SK-N-SH (cell line): ENCODE measurements around the gene FRYL. TPM values are rescaled to one million over a fixed set of nuclear protein-coding genes. Genes with fewer than 3 reads are reported as not detected.

ENCODE experiments used
- CTCF ChIA-PET: fragments of 300-600, 350-600 bp; formaldehyde crosslinking; extraction: SDS; loops from one replicate; lab custom pipeline; 2021; lab: Yijun Ruan, JAX
- POLR2A ChIA-PET: fragments of 350-600 bp; sonication (Branson Sonifier 250); formaldehyde crosslinking; extraction: SDS; loops from one replicate; lab custom pipeline; 2020; ENCODE audit warnings: antibody characterized with exemption, inconsistent platforms; lab: Yijun Ruan, JAX
- DNase-seq: peaks from one replicate; pipeline ENCODE4 v3.0.0; 2012
- H2AFZ ChIP-seq: fragments of 200-600 bp; sonication (generic); 2 replicates; pipeline ENCODE4 v1.8.1; 2016; ENCODE audit warnings: antibody characterized with exemption, mild to moderate bottlenecking, low read depth
- H3F3A ChIP-seq: fragments of 200-600 bp; sonication (generic); replicated peaks from 2 replicates; pipeline ENCODE3; 2016; ENCODE audit warnings: antibody characterized with exemption, mild to moderate bottlenecking; ENCODE audit not compliant: insufficient read depth
- H3K27ac ChIP-seq, 2 experiments: fragments of 200-500 bp in 1 of 2; fragments of 200-600 bp in 1 of 2; sonication (Bioruptor generic) in 1 of 2; sonication (generic), shearing (Covaris generic) in 1 of 2; 2 replicates each; pipeline versions ENCODE4 v1.5.1 to v1.6.1; 2014 to 2016; ENCODE audit warnings: low read depth in 2 of 2, inconsistent platforms in 1 of 2, low read length in 1 of 2, mild to moderate bottlenecking in 1 of 2, mixed read lengths in 1 of 2
- H3K27me3 ChIP-seq: fragments of 200-600 bp; sonication (generic), shearing (Covaris generic); 2 replicates; pipeline ENCODE4 v1.6.1; 2016; ENCODE audit warnings: mixed run types; ENCODE audit not compliant: insufficient read depth
- H3K36me3 ChIP-seq, 2 experiments: fragments of 200-500 bp in 1 of 2; fragments of 200-600 bp in 1 of 2; sonication (Bioruptor generic) in 1 of 2; sonication (generic) in 1 of 2; replicated peaks in 1 of 2; 2 replicates each; pipeline versions ENCODE3 to v1.5.1; 2014 to 2016; ENCODE audit warnings: low read length in 1 of 2, mild to moderate bottlenecking in 1 of 2; ENCODE audit not compliant: insufficient read depth in 2 of 2, control insufficient read depth in 1 of 2
- H3K4me1 ChIP-seq, 2 experiments: fragments of 200-500 bp in 1 of 2; fragments of 200-600 bp in 1 of 2; sonication (Bioruptor generic) in 1 of 2; sonication (generic), shearing (Covaris generic) in 1 of 2; 2 replicates each; pipeline versions ENCODE4 v1.5.1 to v1.6.1; 2014 to 2016; ENCODE audit warnings: low read depth in 1 of 2, low read length in 1 of 2, mixed run types in 1 of 2; ENCODE audit not compliant: insufficient read depth in 2 of 2, control insufficient read depth in 1 of 2
- H3K4me2 ChIP-seq: fragments of 200-600 bp; sonication (generic), shearing (Covaris generic); 2 replicates; pipeline ENCODE4 v1.6.1; 2017; ENCODE audit warnings: mixed run types
- H3K4me3 ChIP-seq, 2 experiments: fragments of 200-500 bp in 1 of 2; fragments of 200-600 bp in 1 of 2; sonication (Bioruptor generic) in 1 of 2; sonication (generic), shearing (Covaris generic) in 1 of 2; 2 replicates each; pipeline versions ENCODE4 v1.5.1 to v1.8.1; 2014 to 2016; ENCODE audit warnings: low read depth in 2 of 2, inconsistent platforms in 1 of 2, low read length in 1 of 2, mild to moderate bottlenecking in 1 of 2, mixed read lengths in 1 of 2, moderate library complexity in 1 of 2
- H3K79me2 ChIP-seq: fragments of 200-600 bp; sonication (generic); 2 replicates; pipeline ENCODE4 v1.8.1; 2017; ENCODE audit warnings: mild to moderate bottlenecking; ENCODE audit not compliant: insufficient read depth
- H3K9ac ChIP-seq: fragments of 200-600 bp; sonication (generic); 2 replicates; pipeline ENCODE4 v1.6.1; 2017; ENCODE audit warnings: mixed run types
- H3K9me2 ChIP-seq: fragments of 200-600 bp; sonication (generic); 2 replicates; pipeline ENCODE4 v1.6.1; 2017; ENCODE audit warnings: mixed run types
- H3K9me3 ChIP-seq: fragments of 200-600 bp; sonication (generic); 2 replicates; pipeline ENCODE4 v1.6.1; 2017; ENCODE audit warnings: mixed run types, mild to moderate bottlenecking, moderate library complexity
- H4K20me1 ChIP-seq: fragments of 200-600 bp; sonication (generic); 2 replicates; pipeline ENCODE4 v1.6.1; 2017; ENCODE audit warnings: mild to moderate bottlenecking, mixed run types; ENCODE audit not compliant: insufficient read depth
- CHD2 ChIP-seq: fragments of 150-350 bp; IDR thresholded peaks from 2 replicates; pipeline ENCODE4 v1.6.1; 2018; ENCODE audit warnings: low read length; ENCODE audit not compliant: partially characterized antibody
- ELF1 ChIP-seq: IDR thresholded peaks from 2 replicates; pipeline ENCODE4 v1.4.0; 2012
- FOSL2 ChIP-seq: IDR thresholded peaks from 2 replicates; pipeline ENCODE4 v1.4.0; 2012; ENCODE audit warnings: low read depth, mild to moderate bottlenecking, moderate library complexity, borderline replicate concordance
- FOXJ3 ChIP-seq: sonication (generic); formaldehyde crosslinking; IDR thresholded peaks from 2 replicates; pipeline ENCODE4 v1.5.1; 2020; ENCODE audit warnings: mild to moderate bottlenecking, missing genetic modification reagents
- GATA2 ChIP-seq: sonication (generic); formaldehyde crosslinking; IDR thresholded peaks from 2 replicates; pipeline ENCODE4 v1.5.0; 2020; ENCODE audit warnings: mild to moderate bottlenecking, missing genetic modification reagents
- MEF2A ChIP-seq: IDR thresholded peaks from 2 replicates; pipeline ENCODE4 v1.4.0; 2012; ENCODE audit warnings: low read depth, borderline replicate concordance
- NFIC ChIP-seq: IDR thresholded peaks from 2 replicates; pipeline ENCODE4 v1.4.0; 2012; ENCODE audit warnings: borderline replicate concordance
- POLR2AphosphoS5 ChIP-seq: IDR thresholded peaks from 2 replicates; pipeline ENCODE4 v1.6.1; 2012; ENCODE audit warnings: low read depth, low read length
- RAD21 ChIP-seq: IDR thresholded peaks from 2 replicates; pipeline ENCODE4 v1.6.1; 2012; ENCODE audit warnings: mild to moderate bottlenecking, low read length
- RCOR1 ChIP-seq: fragments of 150-350 bp; IDR thresholded peaks from 2 replicates; pipeline ENCODE4 v1.6.1; 2017; ENCODE audit warnings: antibody characterized with exemption, low read length
- RFX5 ChIP-seq: IDR thresholded peaks from 2 replicates; pipeline ENCODE4 v1.6.1; 2012; ENCODE audit warnings: mild to moderate bottlenecking, improper control_type of control experiment, low read length
- RXRA ChIP-seq: IDR thresholded peaks from 2 replicates; pipeline ENCODE4 v1.4.0; 2012; ENCODE audit warnings: low read depth, mild to moderate bottlenecking, borderline replicate concordance
- SMC3 ChIP-seq: IDR thresholded peaks from 2 replicates; pipeline ENCODE4 v1.6.1; 2012; ENCODE audit warnings: low read depth, low read length, improper control_type of control experiment
- TAF1 ChIP-seq: IDR thresholded peaks from 2 replicates; pipeline ENCODE4 v1.6.1; 2012; ENCODE audit warnings: low read depth, mild to moderate bottlenecking, low read length, moderate library complexity, borderline replicate concordance
- TCF12 ChIP-seq: IDR thresholded peaks from 2 replicates; pipeline ENCODE4 v1.4.0; 2012
- WGBS: methylation state at CpG from one replicate; pipeline ENCODE4 v1.1.6; 2017; ENCODE audit warnings: low lambda C conversion rate; 5-methylcytosine and 5-hydroxymethylcytosine counted together
- polyA plus RNA-seq, 3 experiments: library from polyadenylated mRNA; depleted of rRNA; stranded (reverse); fragments of >200 nt; gene quantifications; 2 replicates each; pipeline ENCODE4 v1.2.3, GENCODE V29; 2012
- TF ChIP-seq, protein P1 (sequence below): IDR thresholded peaks from 2 replicates; pipeline ENCODE4 v1.6.1; 2012; ENCODE audit warnings: mild to moderate bottlenecking, low read depth, low read length, moderate library complexity
- TF ChIP-seq, protein P2 (sequence below): IDR thresholded peaks from 2 replicates; pipeline ENCODE4 v1.4.0; 2012; ENCODE audit warnings: low read depth
- TF ChIP-seq, protein P3 (sequence below): fragments of 150-350 bp; IDR thresholded peaks from 2 replicates; pipeline ENCODE4 v1.6.1; 2017; ENCODE audit warnings: antibody characterized with exemption, low read length, low read depth, borderline replicate concordance
- TF ChIP-seq, protein P4 (sequence below): fragments of 200-600 bp; sonication (generic); IDR thresholded peaks from 2 replicates; pipeline ENCODE4 v1.6.1; 2017; ENCODE audit warnings: antibody characterized with exemption, mild to moderate bottlenecking, moderate library complexity
- TF ChIP-seq, protein P5 (sequence below): fragments of 150-350 bp; IDR thresholded peaks from 2 replicates; pipeline ENCODE4 v1.6.1; 2016; ENCODE audit warnings: mild to moderate bottlenecking, low read depth, low read length

Gene FRYL
- polyA plus RNA-seq, 1 of the 3 experiments (the other 2 are of a cell fraction) = 8.2 TPM

DNA sequence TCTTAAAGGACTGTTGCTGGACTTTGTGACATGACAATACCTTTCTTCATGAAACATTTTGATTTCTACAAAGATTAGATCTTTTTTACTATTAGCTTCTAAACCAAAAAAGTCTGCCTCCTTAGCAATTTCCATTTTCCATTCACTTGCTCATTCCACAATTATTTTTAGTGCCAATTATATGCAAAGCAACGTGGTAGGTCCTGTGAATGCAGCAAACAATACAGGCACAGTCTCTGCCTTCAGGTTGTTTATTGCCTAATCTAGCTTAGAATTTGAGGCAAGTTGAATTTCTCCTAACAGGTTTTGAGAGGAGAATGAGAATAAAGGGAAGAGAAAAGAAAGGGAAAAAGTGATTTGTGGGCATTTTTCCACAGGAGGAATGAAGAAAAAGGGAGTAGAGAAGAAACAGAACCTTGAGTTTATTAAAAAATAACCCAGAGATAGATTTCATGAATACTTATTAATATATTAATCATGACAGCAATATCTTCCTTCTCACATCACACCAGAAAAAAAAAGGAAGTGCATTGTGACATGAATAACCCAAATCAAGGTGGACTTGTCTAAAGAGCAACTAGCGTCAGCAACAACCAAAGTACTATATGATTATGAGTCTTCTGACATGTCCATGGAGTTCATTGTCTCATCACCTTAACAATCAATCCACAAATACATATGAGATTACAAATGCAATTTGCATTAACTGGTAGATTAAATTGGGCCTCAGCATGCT is 16.3 kb upstream of the FRYL start:
- ChIA-PET CTCF (no interaction called here), POLR2A (no interaction called here)

DNA sequence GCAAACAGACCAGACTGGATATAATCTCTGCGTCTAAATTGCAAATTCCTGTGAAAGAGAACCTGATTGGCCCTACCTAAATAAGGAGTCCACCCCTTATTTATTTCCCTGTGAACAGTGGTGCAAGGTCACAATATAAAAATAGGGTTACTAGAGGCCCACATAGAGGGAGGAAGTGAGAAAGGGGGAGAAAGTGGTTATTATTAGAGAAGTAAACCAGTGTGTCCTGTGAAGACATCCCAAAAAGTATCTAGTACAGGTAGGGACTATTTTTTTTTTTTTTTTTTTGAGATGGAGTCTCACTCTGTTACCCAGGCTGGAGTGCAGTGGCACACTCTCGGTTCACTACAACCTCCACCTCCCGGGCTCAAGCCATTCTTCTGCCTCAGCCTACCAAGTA is 15.0 kb upstream of the FRYL start:
- Histone ChIP-seq H3K4me1 (peaks cover 0 to 4% of the 10 kb centered on the region in 2 experiments; a peak in 1 of 4 replicates), H3F3A (no peaks in the 10 kb centered on the region), H3K4me3 (no peak overlapping the region), H3K36me3 (no peaks in the 10 kb centered on the region), H3K27ac (no peak overlapping the region), H3K9me3 (no peaks in the 10 kb centered on the region), H3K4me2 (no peak overlapping the region), H4K20me1 (no peaks in the 10 kb centered on the region), H3K9me2 (no peaks in the 10 kb centered on the region), H3K27me3 (no peaks in the 10 kb centered on the region), H2AFZ (no peak overlapping the region), H3K79me2 (no peaks in the 10 kb centered on the region), H3K9ac (no peak overlapping the region)
- WGBS = 83% methylated on average over 3 of the region's 3 CpGs
- POLR2A ChIA-PET = no interaction called here
- no peak for DNase-seq
- CTCF ChIA-PET = interaction anchor here (0.5 kb wide), 1 partner anchor 244 kb away, joined by 3 read pairs; no protein-coding TSS in a partner anchor
- TF ChIP-seq, protein P1, sequence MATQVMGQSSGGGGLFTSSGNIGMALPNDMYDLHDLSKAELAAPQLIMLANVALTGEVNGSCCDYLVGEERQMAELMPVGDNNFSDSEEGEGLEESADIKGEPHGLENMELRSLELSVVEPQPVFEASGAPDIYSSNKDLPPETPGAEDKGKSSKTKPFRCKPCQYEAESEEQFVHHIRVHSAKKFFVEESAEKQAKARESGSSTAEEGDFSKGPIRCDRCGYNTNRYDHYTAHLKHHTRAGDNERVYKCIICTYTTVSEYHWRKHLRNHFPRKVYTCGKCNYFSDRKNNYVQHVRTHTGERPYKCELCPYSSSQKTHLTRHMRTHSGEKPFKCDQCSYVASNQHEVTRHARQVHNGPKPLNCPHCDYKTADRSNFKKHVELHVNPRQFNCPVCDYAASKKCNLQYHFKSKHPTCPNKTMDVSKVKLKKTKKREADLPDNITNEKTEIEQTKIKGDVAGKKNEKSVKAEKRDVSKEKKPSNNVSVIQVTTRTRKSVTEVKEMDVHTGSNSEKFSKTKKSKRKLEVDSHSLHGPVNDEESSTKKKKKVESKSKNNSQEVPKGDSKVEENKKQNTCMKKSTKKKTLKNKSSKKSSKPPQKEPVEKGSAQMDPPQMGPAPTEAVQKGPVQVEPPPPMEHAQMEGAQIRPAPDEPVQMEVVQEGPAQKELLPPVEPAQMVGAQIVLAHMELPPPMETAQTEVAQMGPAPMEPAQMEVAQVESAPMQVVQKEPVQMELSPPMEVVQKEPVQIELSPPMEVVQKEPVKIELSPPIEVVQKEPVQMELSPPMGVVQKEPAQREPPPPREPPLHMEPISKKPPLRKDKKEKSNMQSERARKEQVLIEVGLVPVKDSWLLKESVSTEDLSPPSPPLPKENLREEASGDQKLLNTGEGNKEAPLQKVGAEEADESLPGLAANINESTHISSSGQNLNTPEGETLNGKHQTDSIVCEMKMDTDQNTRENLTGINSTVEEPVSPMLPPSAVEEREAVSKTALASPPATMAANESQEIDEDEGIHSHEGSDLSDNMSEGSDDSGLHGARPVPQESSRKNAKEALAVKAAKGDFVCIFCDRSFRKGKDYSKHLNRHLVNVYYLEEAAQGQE = no peak
- TF ChIP-seq TCF12 (no peak), FOXJ3 (CRISPR knock-in tag) (no peak), RAD21 (no peak), FOSL2 (no peak), POLR2AphosphoS5 (no peak), TAF1 (no peak), GATA2 (CRISPR knock-in tag) (no peak), RXRA (no peak), RCOR1 (no peak), MEF2A (no peak)
- TF ChIP-seq, protein P2, sequence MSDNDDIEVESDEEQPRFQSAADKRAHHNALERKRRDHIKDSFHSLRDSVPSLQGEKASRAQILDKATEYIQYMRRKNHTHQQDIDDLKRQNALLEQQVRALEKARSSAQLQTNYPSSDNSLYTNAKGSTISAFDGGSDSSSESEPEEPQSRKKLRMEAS = no peak

More for the DNA sequence above, 16.3 kb upstream of the FRYL start:
- Histone ChIP-seq H3F3A (no peaks in the 10 kb centered on the region), H3K9ac (no peak overlapping the region), H3K9me2 (no peaks in the 10 kb centered on the region), H3K4me1 (peaks cover 0 to 4% of the 10 kb centered on the region in 2 experiments; a peak in 1 of 4 replicates), H3K9me3 (no peaks in the 10 kb centered on the region), H3K27me3 (no peaks in the 10 kb centered on the region), H3K4me3 (no peak overlapping the region), H3K4me2 (no peak overlapping the region), H3K79me2 (no peaks in the 10 kb centered on the region), H2AFZ (no peak overlapping the region), H4K20me1 (no peaks in the 10 kb centered on the region), H3K36me3 (no peaks in the 10 kb centered on the region), H3K27ac (no peak overlapping the region)
- TF ChIP-seq, protein P3, sequence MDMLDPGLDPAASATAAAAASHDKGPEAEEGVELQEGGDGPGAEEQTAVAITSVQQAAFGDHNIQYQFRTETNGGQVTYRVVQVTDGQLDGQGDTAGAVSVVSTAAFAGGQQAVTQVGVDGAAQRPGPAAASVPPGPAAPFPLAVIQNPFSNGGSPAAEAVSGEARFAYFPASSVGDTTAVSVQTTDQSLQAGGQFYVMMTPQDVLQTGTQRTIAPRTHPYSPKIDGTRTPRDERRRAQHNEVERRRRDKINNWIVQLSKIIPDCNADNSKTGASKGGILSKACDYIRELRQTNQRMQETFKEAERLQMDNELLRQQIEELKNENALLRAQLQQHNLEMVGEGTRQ = no peak
- TF ChIP-seq NFIC (no peak), SMC3 (no peak), POLR2AphosphoS5 (no peak), ELF1 (no peak), RFX5 (no peak), RAD21 (no peak), CHD2 (no peak)
- TF ChIP-seq, protein P4, sequence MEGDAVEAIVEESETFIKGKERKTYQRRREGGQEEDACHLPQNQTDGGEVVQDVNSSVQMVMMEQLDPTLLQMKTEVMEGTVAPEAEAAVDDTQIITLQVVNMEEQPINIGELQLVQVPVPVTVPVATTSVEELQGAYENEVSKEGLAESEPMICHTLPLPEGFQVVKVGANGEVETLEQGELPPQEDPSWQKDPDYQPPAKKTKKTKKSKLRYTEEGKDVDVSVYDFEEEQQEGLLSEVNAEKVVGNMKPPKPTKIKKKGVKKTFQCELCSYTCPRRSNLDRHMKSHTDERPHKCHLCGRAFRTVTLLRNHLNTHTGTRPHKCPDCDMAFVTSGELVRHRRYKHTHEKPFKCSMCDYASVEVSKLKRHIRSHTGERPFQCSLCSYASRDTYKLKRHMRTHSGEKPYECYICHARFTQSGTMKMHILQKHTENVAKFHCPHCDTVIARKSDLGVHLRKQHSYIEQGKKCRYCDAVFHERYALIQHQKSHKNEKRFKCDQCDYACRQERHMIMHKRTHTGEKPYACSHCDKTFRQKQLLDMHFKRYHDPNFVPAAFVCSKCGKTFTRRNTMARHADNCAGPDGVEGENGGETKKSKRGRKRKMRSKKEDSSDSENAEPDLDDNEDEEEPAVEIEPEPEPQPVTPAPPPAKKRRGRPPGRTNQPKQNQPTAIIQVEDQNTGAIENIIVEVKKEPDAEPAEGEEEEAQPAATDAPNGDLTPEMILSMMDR = no peak
- TF ChIP-seq, protein P5, sequence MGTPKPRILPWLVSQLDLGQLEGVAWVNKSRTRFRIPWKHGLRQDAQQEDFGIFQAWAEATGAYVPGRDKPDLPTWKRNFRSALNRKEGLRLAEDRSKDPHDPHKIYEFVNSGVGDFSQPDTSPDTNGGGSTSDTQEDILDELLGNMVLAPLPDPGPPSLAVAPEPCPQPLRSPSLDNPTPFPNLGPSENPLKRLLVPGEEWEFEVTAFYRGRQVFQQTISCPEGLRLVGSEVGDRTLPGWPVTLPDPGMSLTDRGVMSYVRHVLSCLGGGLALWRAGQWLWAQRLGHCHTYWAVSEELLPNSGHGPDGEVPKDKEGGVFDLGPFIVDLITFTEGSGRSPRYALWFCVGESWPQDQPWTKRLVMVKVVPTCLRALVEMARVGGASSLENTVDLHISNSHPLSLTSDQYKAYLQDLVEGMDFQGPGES = no peak
- no peak for DNase-seq
- 86% methylated on average over 2 of the region's 2 CpGs for WGBS
